ENCODE results near the gene SDCBP2.

SDCBP2 gene

GRCh38 chr20:1293641-1294379 is 35.1 kb downstream of the SDCBP2 start:
- DNase-seq = no peak

- DNase-seq = no peak
Observed at GRCh38 chr20:1292620-1293019, 36.3 kb downstream of the SDCBP2 start.

- no peak for DNase-seq
Observed at GRCh38 chr20:1291191-1291741, 37.7 kb downstream of the SDCBP2 start.

GRCh38 chr20:1287787-1288569 is 41.0 kb downstream of the SDCBP2 start:
- DNase-seq = no peak

- no peak for DNase-seq
Observed at GRCh38 chr20:1287306-1287705, 41.6 kb downstream of the SDCBP2 start.

- peak; percentile 66 for DNase-seq
Observed at GRCh38 chr20:1286267-1287024, 42.5 kb downstream of the SDCBP2 start.

- no peak for DNase-seq
Observed at GRCh38 chr20:1283522-1284510, 45.1 kb downstream of the SDCBP2 start.

GRCh38 chr20:1282966-1283365 is 46.0 kb downstream of the SDCBP2 start:
- no peak for DNase-seq

- no peak for DNase-seq
Observed at GRCh38 chr20:1281279-1282057, 47.5 kb downstream of the SDCBP2 start.

GRCh38 chr20:1280195-1281102 is 48.5 kb downstream of the SDCBP2 start:
- no peak for DNase-seq

- no peak for DNase-seq
Observed at GRCh38 chr20:1278993-1279392, 49.9 kb downstream of the SDCBP2 start.

GRCh38 chr20:1277529-1278322 is 51.2 kb downstream of the SDCBP2 start:
- DNase-seq = no peak

- no peak for DNase-seq
Observed at GRCh38 chr20:1275919-1276318, 53.0 kb downstream of the SDCBP2 start.

- no peak for DNase-seq
Observed at GRCh38 chr20:1274485-1275311, 54.2 kb downstream of the SDCBP2 start.

- no peak for DNase-seq
Observed at GRCh38 chr20:1273366-1273765, 55.6 kb downstream of the SDCBP2 start.

GRCh38 chr20:1272368-1273100 is 56.4 kb downstream of the SDCBP2 start:
- DNase-seq = no peak

GRCh38 chr20:1269850-1270249 is 59.1 kb downstream of the SDCBP2 start:
- DNase-seq = no peak

GRCh38 chr20:1269235-1269634 is 59.7 kb downstream of the SDCBP2 start:
- no peak for DNase-seq
